ENCODE results near the gene HIRA. TPM values are rescaled to one million over a fixed set of nuclear protein-coding genes. Genes with fewer than 3 reads are reported as not detected.

HIRA gene
- total RNA-seq, 1 donor from 2014 or later: 32.7 TPM

DNA sequence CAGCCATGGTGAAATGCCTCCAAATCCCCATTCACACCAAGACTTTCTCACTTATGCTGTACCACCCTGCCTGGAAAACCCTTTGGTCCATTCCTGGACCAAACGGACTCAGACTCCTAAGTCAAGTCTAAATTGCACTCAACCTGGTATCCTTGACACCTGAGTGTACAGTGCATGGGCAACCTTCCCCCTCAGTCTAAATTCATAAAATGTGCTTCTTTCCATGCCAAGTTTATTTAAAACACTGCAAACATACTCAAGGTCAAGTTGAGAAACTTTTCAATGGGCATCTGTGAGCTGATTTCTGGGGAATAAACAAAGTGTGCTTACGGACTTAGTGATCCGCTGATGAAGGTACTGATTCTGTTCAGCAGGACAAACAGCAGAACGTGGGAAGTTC is 26.4 kb downstream of the HIRA start:
- CTCF ChIA-PET: no interaction called here
- Mint-ChIP-seq H3K27me3 (no peaks in the 10 kb centered on the region), H3K4me3 (no peak overlapping the region), H3K4me1 (peaks cover 15% of the 10 kb centered on the region), H3K27ac (no peak overlapping the region), H3K9me3 (no peaks in the 10 kb centered on the region), H3K36me3 (ENCODE audit: low read depth) (peaks cover 85% of the 10 kb centered on the region)
- DNase-seq (no peak), ATAC-seq (ENCODE audit: low read depth) (no peak)
- POLR2A ChIA-PET: no interaction called here
- TF ChIP-seq, protein P1, sequence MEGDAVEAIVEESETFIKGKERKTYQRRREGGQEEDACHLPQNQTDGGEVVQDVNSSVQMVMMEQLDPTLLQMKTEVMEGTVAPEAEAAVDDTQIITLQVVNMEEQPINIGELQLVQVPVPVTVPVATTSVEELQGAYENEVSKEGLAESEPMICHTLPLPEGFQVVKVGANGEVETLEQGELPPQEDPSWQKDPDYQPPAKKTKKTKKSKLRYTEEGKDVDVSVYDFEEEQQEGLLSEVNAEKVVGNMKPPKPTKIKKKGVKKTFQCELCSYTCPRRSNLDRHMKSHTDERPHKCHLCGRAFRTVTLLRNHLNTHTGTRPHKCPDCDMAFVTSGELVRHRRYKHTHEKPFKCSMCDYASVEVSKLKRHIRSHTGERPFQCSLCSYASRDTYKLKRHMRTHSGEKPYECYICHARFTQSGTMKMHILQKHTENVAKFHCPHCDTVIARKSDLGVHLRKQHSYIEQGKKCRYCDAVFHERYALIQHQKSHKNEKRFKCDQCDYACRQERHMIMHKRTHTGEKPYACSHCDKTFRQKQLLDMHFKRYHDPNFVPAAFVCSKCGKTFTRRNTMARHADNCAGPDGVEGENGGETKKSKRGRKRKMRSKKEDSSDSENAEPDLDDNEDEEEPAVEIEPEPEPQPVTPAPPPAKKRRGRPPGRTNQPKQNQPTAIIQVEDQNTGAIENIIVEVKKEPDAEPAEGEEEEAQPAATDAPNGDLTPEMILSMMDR (IDR thresholded peaks at IDR 0.05): no peak
- intact Hi-C loops (cut with micrococcal nuclease): no loop called here

DNA sequence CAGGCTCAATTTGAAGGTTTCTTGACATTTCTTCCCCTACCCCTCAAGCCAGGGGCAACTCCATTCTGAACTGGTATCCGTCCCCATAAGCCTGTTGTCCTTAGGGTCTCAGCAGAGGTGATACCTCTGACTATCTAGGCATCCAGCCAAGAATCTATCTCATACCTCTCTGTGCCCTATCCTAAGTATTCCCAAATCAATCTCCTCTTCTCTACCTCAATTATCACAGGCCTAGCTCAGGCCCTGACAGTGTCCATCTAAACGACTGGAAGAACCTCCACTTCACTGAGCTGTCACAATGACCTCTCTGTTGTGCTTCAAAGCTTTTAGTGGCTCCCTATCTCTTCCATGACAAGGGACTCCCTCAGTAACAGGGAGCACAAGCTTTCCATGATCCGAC is 26.9 kb downstream of the HIRA start:
- Mint-ChIP-seq H3K4me1 (peaks cover 15% of the 10 kb centered on the region), H3K36me3 (ENCODE audit: low read depth) (peaks cover 83% of the 10 kb centered on the region), H3K27ac (peak overlapping the region; percentile 64), H3K4me3 (no peak overlapping the region), H3K9me3 (no peaks in the 10 kb centered on the region), H3K27me3 (no peaks in the 10 kb centered on the region)
- ATAC-seq (ENCODE audit: low read depth) (no peak), DNase-seq (no peak)
- intact Hi-C loops (cut with micrococcal nuclease): loop anchor here (5.0 kb wide), 1 partner anchor 42 kb away; no protein-coding TSS in a partner anchor
- ChIA-PET POLR2A (no interaction called here), CTCF (no interaction called here)
- TF ChIP-seq, protein P1 (IDR thresholded peaks at IDR 0.05): no peak

DNA sequence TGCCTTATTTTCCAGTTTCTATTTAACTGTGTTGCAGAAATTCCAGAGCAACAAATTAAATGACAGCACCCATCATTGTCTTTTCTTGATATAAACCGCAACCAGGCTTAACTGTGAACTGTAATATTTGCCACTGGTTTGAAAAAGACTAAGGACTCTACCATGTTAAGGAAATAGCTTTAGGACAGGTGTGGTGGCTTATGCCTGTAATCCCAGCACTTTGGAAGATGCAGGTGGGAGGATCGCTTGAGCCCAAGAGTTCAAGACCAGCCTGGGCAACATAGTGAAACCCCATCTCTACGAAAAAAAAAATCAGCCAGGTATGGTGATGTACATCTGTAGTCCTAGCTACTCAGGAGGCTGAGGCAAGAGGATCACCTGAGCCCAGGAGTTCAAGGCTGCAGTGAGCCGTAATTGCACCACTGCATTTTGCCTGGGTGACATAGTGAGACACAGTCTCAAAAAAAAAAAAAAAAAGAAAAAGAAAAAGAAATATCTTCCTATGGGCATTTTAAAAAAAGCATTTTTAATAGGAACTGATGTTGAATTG is 28.8 kb downstream of the HIRA start:
- ChIA-PET POLR2A (no interaction called here), CTCF (no interaction called here)
- H3K36me3 Mint-ChIP-seq (ENCODE audit: low read depth): peaks cover 76% of the 10 kb centered on the region
- H3K4me3 Mint-ChIP-seq: no peak overlapping the region
- DNase-seq (no peak), ATAC-seq (ENCODE audit: low read depth) (no peak)
- H3K4me1 Mint-ChIP-seq: peaks cover 15% of the 10 kb centered on the region
- H3K27me3 Mint-ChIP-seq: no peaks in the 10 kb centered on the region
- no peaks in the 10 kb centered on the region for H3K9me3 Mint-ChIP-seq
- no peak overlapping the region for H3K27ac Mint-ChIP-seq
- TF ChIP-seq, protein P1 (IDR thresholded peaks at IDR 0.05): no peak
- intact Hi-C loops (cut with micrococcal nuclease): loop anchor here (5.0 kb wide), 1 partner anchor 40 kb away; no protein-coding TSS in a partner anchor

DNA sequence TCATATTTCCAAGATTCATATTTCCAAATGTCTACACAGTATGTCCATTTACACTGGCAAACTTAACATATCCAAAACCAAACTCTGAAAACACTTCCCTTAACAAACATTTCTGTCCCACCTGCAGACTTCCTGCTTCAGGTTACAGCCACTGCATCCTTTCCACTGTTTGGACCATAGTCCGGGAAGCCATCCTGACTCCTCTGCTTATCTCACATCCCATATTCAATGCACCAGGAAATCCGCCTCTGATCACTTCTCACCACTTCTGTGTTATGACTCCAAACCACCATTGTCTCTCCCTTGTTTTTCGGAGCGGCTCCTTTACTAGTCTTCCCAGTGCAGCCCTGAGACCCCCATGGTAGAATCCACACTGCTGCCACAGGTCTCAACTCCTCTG is 30.1 kb downstream of the HIRA start:
- TF ChIP-seq, protein P1 (IDR thresholded peaks at IDR 0.05): no peak
- ATAC-seq (ENCODE audit: low read depth) (no peak), DNase-seq (no peak)
- POLR2A ChIA-PET: no interaction called here
- H3K9me3 Mint-ChIP-seq: no peaks in the 10 kb centered on the region
- no peak overlapping the region for H3K27ac Mint-ChIP-seq
- intact Hi-C loops (cut with micrococcal nuclease): loop anchor here (5.0 kb wide), 1 partner anchor 39 kb away; no protein-coding TSS in a partner anchor
- peaks cover 76% of the 10 kb centered on the region for H3K36me3 Mint-ChIP-seq (ENCODE audit: low read depth)
- H3K4me3 Mint-ChIP-seq: no peak overlapping the region
- H3K27me3 Mint-ChIP-seq: no peaks in the 10 kb centered on the region
- CTCF ChIA-PET: no interaction called here
- H3K4me1 Mint-ChIP-seq: peaks cover 15% of the 10 kb centered on the region

DNA sequence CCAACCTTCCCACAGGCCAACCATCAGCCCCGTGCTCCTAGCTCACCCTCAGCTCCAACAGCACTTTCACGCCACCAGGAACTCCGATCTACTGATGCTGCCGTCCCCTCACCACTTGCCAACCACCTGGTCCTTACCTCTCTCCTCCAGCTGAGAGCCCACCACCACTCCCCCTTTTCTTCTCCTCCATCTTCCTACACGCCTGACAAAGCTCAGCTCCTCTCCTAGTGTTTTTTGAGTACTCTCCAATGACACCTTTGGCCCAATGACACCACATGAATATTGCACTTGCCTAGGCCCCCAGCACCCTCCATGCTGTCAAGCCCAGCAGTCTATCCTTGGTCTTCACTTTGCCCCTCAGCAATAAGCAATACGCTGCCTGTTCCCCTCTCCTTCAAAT is 30.7 kb downstream of the HIRA start:
- Mint-ChIP-seq H3K27me3 (no peaks in the 10 kb centered on the region), H3K9me3 (no peaks in the 10 kb centered on the region), H3K27ac (no peak overlapping the region), H3K36me3 (ENCODE audit: low read depth) (peaks cover 74% of the 10 kb centered on the region), H3K4me3 (no peak overlapping the region), H3K4me1 (peaks cover 15% of the 10 kb centered on the region)
- DNase-seq (no peak), ATAC-seq (ENCODE audit: low read depth) (no peak)
- intact Hi-C loops (cut with micrococcal nuclease): loop anchor here (5.0 kb wide), 1 partner anchor 39 kb away; no protein-coding TSS in a partner anchor
- ChIA-PET POLR2A (no interaction called here), CTCF (no interaction called here)
- TF ChIP-seq, protein P1 (IDR thresholded peaks at IDR 0.05): no peak

Measured in activated B cell treated with CpG ODN at 0.5 μM for 24 hours (primary cell).